22Rv1 (cell line): Measurements from ENCODE around the gene STK25.

Experiments used
- CTCF ChIP-seq: fragments of 450-650 bp; IDR thresholded peaks from 2 replicates; pipeline ENCODE4 v1.5.1; 2017; ENCODE audit warnings: mild to moderate bottlenecking
- ZFX ChIP-seq: fragments of 450-650 bp; IDR thresholded peaks from 2 replicates; pipeline ENCODE4 v1.6.1; 2017; ENCODE audit warnings: antibody characterized with exemption, borderline replicate concordance

GRCh38 chr2:241535871-241536655 lies 27.7 kb upstream of the STK25 start:
- no peak for TF ChIP-seq CTCF
- TF ChIP-seq ZFX = no peak
